ENCODE data around the gene NRN1. TPM values are rescaled to one million over a fixed set of nuclear protein-coding genes. Genes with fewer than 3 reads are reported as not detected.
A peak's percentile ranks its signal among the peaks of the same experiment; 100 is the strongest.

The NRN1 gene
- polyA plus RNA-seq, 6 donors from 2014 or later, result not detected

GRCh38 chr6:5960456-5960855 lies 46.3 kb downstream of the NRN1 start:
- Mint-ChIP-seq H3K36me3 (no peaks in the 10 kb centered on the region), H3K4me3 (no peak overlapping the region), H3K9me3 (peaks cover 0 to 2% (median 0%) of the 10 kb centered on the region in 7 donors), H3K4me1 (no peaks in the 10 kb centered on the region), H3K27me3 (peaks cover 23 to 45% (median 25%) of the 10 kb centered on the region in 3 donors), H3K27ac (no peak overlapping the region)
- no peak for DNase-seq
- ATAC-seq (ENCODE audit: low read depth in 2 of 2), result no peak

GRCh38 chr6:5958921-5959320 lies 47.8 kb downstream of the NRN1 start:
- Mint-ChIP-seq H3K27me3 (peaks cover 25 to 45% (median 25%) of the 10 kb centered on the region in 3 donors), H3K4me1 (no peaks in the 10 kb centered on the region), H3K4me3 (no peak overlapping the region), H3K27ac (no peak overlapping the region), H3K36me3 (no peaks in the 10 kb centered on the region), H3K9me3 (no peaks in the 10 kb centered on the region)
- no peak for ATAC-seq (ENCODE audit: low read depth in 2 of 2)
- no peak for DNase-seq

- H3K27ac Mint-ChIP-seq, result no peak overlapping the region
- ATAC-seq (ENCODE audit: low read depth in 2 of 2), result no peak
- H3K9me3 Mint-ChIP-seq, result no peaks in the 10 kb centered on the region
These were observed 49.8 kb downstream of the NRN1 start for GRCh38 chr6:5956939-5957338.

GRCh38 chr6:5950361-5950785 lies 56.4 kb downstream of the NRN1 start:
- no peaks in the 10 kb centered on the region for H3K36me3 Mint-ChIP-seq
- H3K9me3 Mint-ChIP-seq, result peaks cover 0 to 4% (median 0%) of the 10 kb centered on the region in 7 donors
- DNase-seq (no peak), ATAC-seq (ENCODE audit: low read depth in 2 of 2) (no peak)
- no peak overlapping the region for H3K27ac Mint-ChIP-seq
- peak overlapping the region in 1 of 8 donors; percentile 27 for H3K4me3 Mint-ChIP-seq
- no peaks in the 10 kb centered on the region for H3K4me1 Mint-ChIP-seq
- peaks cover 17 to 51% (median 18%) of the 10 kb centered on the region in 3 donors for H3K27me3 Mint-ChIP-seq

More at GRCh38 chr6:5956939-5957338, 49.8 kb downstream of the NRN1 start:
- H3K4me1 Mint-ChIP-seq, result no peaks in the 10 kb centered on the region
- H3K4me3 Mint-ChIP-seq, result no peak overlapping the region
- peaks cover 15 to 44% (median 24%) of the 10 kb centered on the region in 3 donors for H3K27me3 Mint-ChIP-seq
- no peaks in the 10 kb centered on the region for H3K36me3 Mint-ChIP-seq
- no peak for DNase-seq
